Measurements from ENCODE around the gene FKBP1B. TPM values are rescaled to one million over a fixed set of nuclear protein-coding genes. Genes with fewer than 3 reads are reported as not detected.
"Not testable (repeated sequence)": the region's sequence is repeated elsewhere in the genome, so short reads cannot be mapped to it uniquely, and the experiment has no call there.

The FKBP1B gene
- total RNA-seq, 1 donor from 2014 or later = 26.0 TPM

DNA sequence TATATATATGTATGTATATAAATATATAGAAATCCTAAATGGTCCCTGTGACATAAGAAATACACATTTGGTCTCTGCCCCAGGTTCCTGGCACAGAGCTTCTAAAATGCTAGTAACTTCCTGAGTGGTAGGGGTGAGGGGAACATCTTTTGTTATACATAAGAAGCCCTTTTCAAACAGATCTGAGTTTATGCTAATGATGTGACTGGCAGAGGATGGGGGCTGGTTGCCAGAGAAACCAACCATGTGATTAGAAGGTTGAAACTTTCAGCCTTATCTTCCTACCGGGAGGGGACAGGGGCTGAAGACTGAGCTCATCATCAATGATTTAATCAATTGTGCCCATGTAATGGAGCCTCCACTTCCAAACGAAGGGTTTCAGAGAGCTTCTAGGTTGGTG, 23.3 kb upstream of the FKBP1B start:
- no peak for TF ChIP-seq CTCF (IDR thresholded peaks at IDR 0.05; ENCODE audit: insufficient read depth, low read length, poor library complexity, severe bottlenecking)

DNA sequence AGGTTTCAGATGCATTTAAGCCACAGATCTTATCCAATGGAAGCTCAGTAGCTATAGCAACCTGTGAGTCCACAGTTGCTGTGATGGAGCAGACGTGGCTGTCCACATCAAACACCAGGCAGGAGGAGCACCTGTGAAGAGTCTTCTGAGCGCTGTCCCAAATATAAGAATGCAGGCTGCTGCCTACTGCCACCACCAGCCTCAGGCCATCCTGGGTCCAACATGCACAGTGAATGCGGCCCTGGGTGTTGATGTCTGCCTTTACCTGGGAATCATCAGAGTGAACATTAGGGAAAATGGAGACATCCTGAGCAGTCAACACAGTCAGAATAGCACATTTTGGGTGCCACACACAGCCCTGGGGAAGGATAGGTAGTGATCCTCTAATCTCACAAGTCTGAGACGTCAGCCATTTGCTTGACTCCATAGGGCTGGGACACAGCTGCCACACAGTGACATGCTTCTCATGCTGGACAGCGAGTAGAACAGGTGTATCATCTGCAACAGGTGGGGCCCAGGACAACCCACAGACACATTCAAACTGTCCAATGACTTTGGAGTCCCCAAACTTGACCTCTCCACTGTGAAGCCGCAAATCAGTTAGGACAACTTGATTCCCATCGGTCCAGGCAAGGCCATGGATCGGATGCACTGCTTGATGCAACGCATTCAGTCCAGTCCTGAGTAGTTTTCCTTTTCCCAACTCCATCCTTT, 10.6 kb upstream of the FKBP1B start:
- Histone ChIP-seq H3K27me3 (ENCODE audit: control insufficient read depth, insufficient read depth, low read length) (no peaks in the 10 kb centered on the region), H3K4me3 (ENCODE audit: low read depth, low read length) (no peak overlapping the region), H3K36me3 (ENCODE audit: control insufficient read depth, insufficient read depth, low read length) (no peaks in the 10 kb centered on the region)
- TF ChIP-seq CTCF (IDR thresholded peaks at IDR 0.05; ENCODE audit: insufficient read depth, low read length, poor library complexity, severe bottlenecking) = no peak
- DNase-seq (ENCODE audit: low read depth) = no peak

More for the DNA sequence above, 23.3 kb upstream of the FKBP1B start:
- Histone ChIP-seq H3K27me3 (ENCODE audit: control insufficient read depth, insufficient read depth, low read length) (no peaks in the 10 kb centered on the region), H3K36me3 (ENCODE audit: control insufficient read depth, insufficient read depth, low read length) (no peaks in the 10 kb centered on the region), H3K4me3 (ENCODE audit: low read depth, low read length) (no peak overlapping the region)
- no peak for DNase-seq (ENCODE audit: low read depth)

GRCh38 chr2:24040511-24040910, 9.0 kb upstream of the FKBP1B start:
- no peak for TF ChIP-seq CTCF (IDR thresholded peaks at IDR 0.05; ENCODE audit: insufficient read depth, low read length, poor library complexity, severe bottlenecking)
- no peaks in the 10 kb centered on the region for H3K36me3 ChIP-seq (ENCODE audit: control insufficient read depth, insufficient read depth, low read length)
- H3K27me3 ChIP-seq (ENCODE audit: control insufficient read depth, insufficient read depth, low read length) = no peaks in the 10 kb centered on the region
- no peak for DNase-seq (ENCODE audit: low read depth)
- no peak overlapping the region for H3K4me3 ChIP-seq (ENCODE audit: low read depth, low read length)

GRCh38 chr2:24043133-24043532, 6.4 kb upstream of the FKBP1B start:
- H3K36me3 ChIP-seq (ENCODE audit: control insufficient read depth, insufficient read depth, low read length); DNase-seq (ENCODE audit: low read depth); H3K27me3 ChIP-seq (ENCODE audit: control insufficient read depth, insufficient read depth, low read length); H3K4me3 ChIP-seq (ENCODE audit: low read depth, low read length): not testable (repeated sequence)

DNA sequence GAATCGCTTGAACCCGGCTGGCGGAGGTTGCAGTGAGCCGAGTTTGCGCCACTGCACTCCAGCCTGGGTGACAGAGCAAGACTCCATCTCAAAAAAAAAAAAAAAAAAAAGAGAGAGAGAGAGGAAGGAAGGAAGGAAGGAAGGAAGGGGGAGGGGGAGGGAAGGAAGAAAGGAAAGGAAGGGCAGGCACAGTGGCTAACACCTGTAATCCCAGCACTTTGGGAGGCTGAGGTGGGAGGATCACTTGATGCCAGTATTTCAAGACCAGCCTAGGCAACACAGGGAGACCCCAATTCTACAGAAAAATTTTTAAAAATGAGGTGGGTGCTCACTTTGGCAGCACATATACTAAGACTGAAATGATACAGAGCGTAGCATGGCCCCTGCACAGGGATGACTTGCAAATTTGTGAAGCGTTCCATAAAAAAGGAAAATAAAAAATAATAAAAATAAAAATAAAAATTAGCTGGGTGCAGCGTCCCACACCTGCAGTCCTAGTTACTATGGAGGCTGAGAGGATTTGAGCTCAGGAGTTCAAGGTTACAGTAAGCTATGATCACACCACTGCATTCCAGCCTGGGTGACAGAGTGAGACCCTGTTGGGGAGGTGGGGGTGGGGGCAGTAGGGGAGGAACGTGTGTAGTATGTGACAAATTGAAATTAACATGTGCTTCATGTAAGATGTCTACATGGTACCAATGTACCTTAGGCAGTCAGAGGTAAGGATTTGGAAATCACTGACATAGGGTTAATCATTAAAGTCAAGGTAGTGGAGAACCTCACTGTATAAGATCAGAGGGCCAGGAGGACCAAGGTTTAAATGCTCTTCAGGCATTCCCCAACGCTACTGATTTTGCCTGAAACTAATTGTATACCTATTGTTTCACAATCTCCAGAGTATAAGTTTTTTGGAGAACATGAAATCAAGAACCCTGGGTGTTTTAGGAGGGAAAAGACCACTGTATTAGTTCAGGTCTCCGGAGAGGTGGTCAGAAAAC, 3.7 kb upstream of the FKBP1B start:
- TF ChIP-seq CTCF (IDR thresholded peaks at IDR 0.05; ENCODE audit: insufficient read depth, low read length, poor library complexity, severe bottlenecking) = no peak
- no peak for DNase-seq (ENCODE audit: low read depth)

DNA sequence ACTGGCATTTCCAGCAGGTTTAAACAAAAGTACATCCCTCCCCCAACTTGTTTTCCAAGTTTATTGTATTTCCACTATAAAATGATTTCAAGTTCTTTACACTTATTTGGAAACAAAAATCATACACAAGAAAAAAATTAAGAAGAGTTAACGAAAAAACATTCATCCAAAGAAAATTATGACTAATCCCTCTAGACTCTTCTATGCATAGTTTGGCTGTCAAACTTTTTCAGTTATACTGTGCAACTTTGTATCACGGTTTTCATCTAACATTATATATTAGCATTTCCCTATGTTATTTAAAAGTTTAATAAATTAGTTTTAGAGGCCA, 3.0 kb upstream of the FKBP1B start:
- DNase-seq (ENCODE audit: low read depth) = no peak
- peak overlapping the region; percentile 76 for H3K4me3 ChIP-seq (ENCODE audit: low read depth, low read length)
- no peaks in the 10 kb centered on the region for H3K27me3 ChIP-seq (ENCODE audit: control insufficient read depth, insufficient read depth, low read length)
- H3K36me3 ChIP-seq (ENCODE audit: control insufficient read depth, insufficient read depth, low read length) = no peaks in the 10 kb centered on the region
- no peak for TF ChIP-seq CTCF (IDR thresholded peaks at IDR 0.05; ENCODE audit: insufficient read depth, low read length, poor library complexity, severe bottlenecking)

More for the DNA sequence above, 3.7 kb upstream of the FKBP1B start:
- Histone ChIP-seq H3K36me3 (ENCODE audit: control insufficient read depth, insufficient read depth, low read length) (no peaks in the 10 kb centered on the region), H3K4me3 (ENCODE audit: low read depth, low read length) (no peak overlapping the region), H3K27me3 (ENCODE audit: control insufficient read depth, insufficient read depth, low read length) (no peaks in the 10 kb centered on the region)
